ENCODE data around the gene FKBP2.

GRCh38 chr11:64210301-64211020, 30.4 kb upstream of the FKBP2 start:
- TF ChIP-seq CTCF (IDR thresholded peaks at IDR 0.05) (no peak), POLR2A (IDR thresholded peaks at IDR 0.05) (no peak), EP300 (IDR thresholded peaks at IDR 0.05) (no peak)
